ENCODE data around the gene ERGIC3. TPM values are rescaled to one million over a fixed set of nuclear protein-coding genes. Genes with fewer than 3 reads are reported as not detected.

The ERGIC3 gene
- total and polyA plus RNA-seq, 10 of the 15 experiments (the other 5 are each of a cell fraction or from before 2014, with no cell fraction given) = 90.4 to 210 (median 139) TPM

GRCh38 chr20:35582741-35583404 lies 41.0 kb downstream of the ERGIC3 start:
- BruUV-seq (replicated peaks) = no TSS peak
- H3K4me2 ChIP-seq (ENCODE audit: control insufficient read depth, insufficient read depth) = no peak overlapping the region
- POLR2A ChIA-PET = interaction anchor here (0.6 kb wide), 1 partner anchor 251 kb away, joined by 3 read pairs; no protein-coding TSS in a partner anchor
- H3K4me3 ChIP-seq = no peak overlapping the region
- H3K9me3 ChIP-seq (replicated peaks; ENCODE audit: control insufficient read depth, insufficient read depth, low read length) = no peaks in the 10 kb centered on the region
- no peak for FAIRE-seq
- H3K36me3 ChIP-seq (ENCODE audit: control insufficient read depth in 2 of 2, insufficient read depth in 2 of 2, low read length in 1 of 2) = no peaks in the 10 kb centered on the region
- no peaks in the 10 kb centered on the region for H3K79me2 ChIP-seq (ENCODE audit: control insufficient read depth, insufficient read depth, low read length)
- H3K27ac ChIP-seq (ENCODE audit: control insufficient read depth, insufficient read depth) = no peak overlapping the region
- in situ Hi-C loops (cut with MboI) = no loop called here
- H3K27me3 ChIP-seq (replicated peaks in 1 of 2; ENCODE audit: control insufficient read depth in 2 of 2, insufficient read depth in 2 of 2, low read length in 1 of 2) = no peaks in the 10 kb centered on the region
- no peak for ATAC-seq
- H2AFZ ChIP-seq (ENCODE audit: control insufficient read depth, low read depth, low read length) = no peak overlapping the region
- RAD21 ChIA-PET (ENCODE audit: unreplicated experiment) = no interaction called here
- H3K4me1 ChIP-seq (ENCODE audit: control insufficient read depth, insufficient read depth, low read length) = no peaks in the 10 kb centered on the region
- no peaks in the 10 kb centered on the region for H4K20me1 ChIP-seq (ENCODE audit: control insufficient read depth, insufficient read depth)
- DNase-seq (ENCODE audit: low read depth, low spot score) = no peak
- intact Hi-C loops (cut with micrococcal nuclease; ENCODE audit: unreplicated experiment) = no loop called here
- SMC1A ChIA-PET (ENCODE audit: uncharacterized antibody, unreplicated experiment) = no interaction called here
- no peak for TF ChIP-seq GATAD2B (conservative IDR thresholded peaks at IDR 0.05; ENCODE audit: low read depth)
- no peak overlapping the region for H3K9ac ChIP-seq (ENCODE audit: control insufficient read depth, insufficient read depth, low read length)
- CTCF ChIA-PET = no interaction called here
- 33% methylated on average over 12 of the region's 12 CpGs for WGBS (ENCODE audit: insufficient coverage, insufficient replicate concordance, low lambda C conversion rate, missing lambda C conversion rate)

GRCh38 chr20:35583636-35584560 lies 42.0 kb downstream of the ERGIC3 start:
- Histone ChIP-seq H3K79me2 (ENCODE audit: control insufficient read depth, insufficient read depth, low read length) (no peaks in the 10 kb centered on the region), H3K36me3 (ENCODE audit: control insufficient read depth in 2 of 2, insufficient read depth in 2 of 2, low read length in 1 of 2) (no peaks in the 10 kb centered on the region), H3K9me3 (replicated peaks; ENCODE audit: control insufficient read depth, insufficient read depth, low read length) (no peaks in the 10 kb centered on the region), H3K27ac (ENCODE audit: control insufficient read depth, insufficient read depth) (no peak overlapping the region), H3K4me2 (ENCODE audit: control insufficient read depth, insufficient read depth) (no peak overlapping the region), H4K20me1 (ENCODE audit: control insufficient read depth, insufficient read depth) (no peaks in the 10 kb centered on the region), H2AFZ (ENCODE audit: control insufficient read depth, low read depth, low read length) (no peak overlapping the region), H3K9ac (ENCODE audit: control insufficient read depth, insufficient read depth, low read length) (no peak overlapping the region), H3K27me3 (replicated peaks in 1 of 2; ENCODE audit: control insufficient read depth in 2 of 2, insufficient read depth in 2 of 2, low read length in 1 of 2) (no peaks in the 10 kb centered on the region), H3K4me1 (ENCODE audit: control insufficient read depth, insufficient read depth, low read length) (no peaks in the 10 kb centered on the region), H3K4me3 (no peak overlapping the region)
- no peak for FAIRE-seq
- ChIA-PET SMC1A (ENCODE audit: uncharacterized antibody, unreplicated experiment) (no interaction called here), CTCF (no interaction called here), RAD21 (ENCODE audit: unreplicated experiment) (no interaction called here), POLR2A (no interaction called here)
- WGBS (ENCODE audit: insufficient coverage, insufficient replicate concordance, low lambda C conversion rate, missing lambda C conversion rate) = 44% methylated on average over 18 of the region's 18 CpGs
- intact Hi-C loops (cut with micrococcal nuclease; ENCODE audit: unreplicated experiment) (no loop called here), in situ Hi-C loops (cut with MboI) (no loop called here)
- ATAC-seq = no peak; the same call in 1 of the 3 replicates
- DNase-seq (ENCODE audit: low read depth, low spot score) = no peak
- no peak for TF ChIP-seq ZSCAN29 (IDR thresholded peaks at IDR 0.05)
- no peak for TF ChIP-seq BHLHE40 (IDR thresholded peaks at IDR 0.05; ENCODE audit: borderline replicate concordance in 1 of 2, low read depth in 2 of 2, low read length in 1 of 2)
- no peak for TF ChIP-seq CBX3 (IDR thresholded peaks at IDR 0.05; ENCODE audit: borderline replicate concordance, low read depth)
- no TSS peak for BruUV-seq (replicated peaks)

Data from GM12878 (cell line).